A673 (cell line): ENCODE data around the gene KCNK2. TPM values are rescaled to one million over a fixed set of nuclear protein-coding genes. Genes with fewer than 3 reads are reported as not detected.

Experiments used
- BruUV-seq: library from RNA; stranded (reverse); fragments of 400-500 nt; replicated peaks from 2 replicates; lab custom pipeline; 2021; lab: Mats Ljungman, UMichigan
- CTCF ChIA-PET: fragments of 300-600 bp; sonication (Branson Sonifier 250); formaldehyde crosslinking; loops from one replicate; lab custom pipeline; 2022; ENCODE audit warnings: antibody characterized with exemption; lab: Charles Lee
- POLR2A ChIA-PET: fragments of 300-600 bp; sonication (Branson Sonifier 250); formaldehyde crosslinking; loops from one replicate; lab custom pipeline; 2022; ENCODE audit warnings: antibody characterized with exemption; ENCODE audit not compliant: low non-redundant PET; lab: Charles Lee
- DNase-seq: peaks from one replicate; pipeline ENCODE4 v3.0.0-alpha.2; 2015; ENCODE audit warnings: low spot score
- H3K27ac ChIP-seq: fragments of 200-600 bp; sonication (generic); 2 replicates; pipeline ENCODE4 v1.5.1; 2016; ENCODE audit warnings: mixed run types, low read depth, mild to moderate bottlenecking, mixed read lengths, antibody characterized with exemption, low read length; ENCODE audit not compliant: poor library complexity, severe bottlenecking
- H3K27me3 ChIP-seq: fragments of 200-600 bp; sonication (generic); replicated peaks from 2 replicates; pipeline ENCODE4 v1.6.1; 2017; ENCODE audit warnings: mixed run types, low read depth, mild to moderate bottlenecking, mixed read lengths, antibody characterized with exemption, low read length; ENCODE audit not compliant: insufficient read depth, poor library complexity
- H3K36me3 ChIP-seq: fragments of 200-600 bp; sonication (generic); 2 replicates; pipeline ENCODE4 v1.6.1; 2016; ENCODE audit warnings: mixed run types, mild to moderate bottlenecking, mixed read lengths, antibody characterized with exemption, low read length; ENCODE audit not compliant: insufficient read depth, poor library complexity, severe bottlenecking
- H3K4me1 ChIP-seq: fragments of 200-600 bp; sonication (generic); 2 replicates; pipeline ENCODE4 v1.6.1; 2017; ENCODE audit warnings: mixed run types, mild to moderate bottlenecking, mixed read lengths, antibody characterized with exemption, low read length; ENCODE audit not compliant: insufficient read depth, poor library complexity, severe bottlenecking
- H3K4me3 ChIP-seq: fragments of 200-600 bp; sonication (generic); 2 replicates; pipeline ENCODE4 v1.5.1; 2016; ENCODE audit warnings: low read depth, mixed run types, mild to moderate bottlenecking, mixed read lengths, low read length; ENCODE audit not compliant: poor library complexity, severe bottlenecking
- H3K9me3 ChIP-seq: fragments of 200-600 bp; sonication (generic); 2 replicates; pipeline ENCODE4 v1.6.1; 2016; ENCODE audit warnings: mixed run types, low read depth, mild to moderate bottlenecking, mixed read lengths, antibody characterized with exemption, low read length; ENCODE audit not compliant: poor library complexity, severe bottlenecking
- EZH2 ChIP-seq: fragments of 200-600 bp; sonication (generic); IDR thresholded peaks from 2 replicates; pipeline ENCODE4 v1.6.1; 2017; ENCODE audit warnings: borderline replicate concordance, low read depth, mild to moderate bottlenecking, mixed read lengths, antibody characterized with exemption, low read length; ENCODE audit not compliant: poor library complexity, severe bottlenecking
- intact Hi-C: fragments of 100-400 bp; cut with micrococcal nuclease; formaldehyde crosslinking; loops from one replicate; pipeline ENCODE4 v1.10.0; 2022; ENCODE audit not compliant: unreplicated experiment
- total RNA-seq: library from RNA; stranded (reverse); gene quantifications from 2 replicates; pipeline ENCODE4 v1.2.3, GENCODE V29; 2021
- TF ChIP-seq, protein P1 (sequence below): fragments of 300-800, 200-600 bp; sonication (generic); conservative IDR thresholded peaks from 2 replicates; pipeline ENCODE4 v1.5.1; 2017; ENCODE audit warnings: low read depth, mild to moderate bottlenecking, antibody characterized with exemption, low read length, moderate library complexity, mixed read lengths

KCNK2 gene
- total RNA-seq, 1 experiment from 2014 or later: not detected

GRCh38 chr1:215101511-215101910 is 19.0 kb downstream of the KCNK2 start:
- no TSS peak for BruUV-seq
- TF ChIP-seq, protein P1, sequence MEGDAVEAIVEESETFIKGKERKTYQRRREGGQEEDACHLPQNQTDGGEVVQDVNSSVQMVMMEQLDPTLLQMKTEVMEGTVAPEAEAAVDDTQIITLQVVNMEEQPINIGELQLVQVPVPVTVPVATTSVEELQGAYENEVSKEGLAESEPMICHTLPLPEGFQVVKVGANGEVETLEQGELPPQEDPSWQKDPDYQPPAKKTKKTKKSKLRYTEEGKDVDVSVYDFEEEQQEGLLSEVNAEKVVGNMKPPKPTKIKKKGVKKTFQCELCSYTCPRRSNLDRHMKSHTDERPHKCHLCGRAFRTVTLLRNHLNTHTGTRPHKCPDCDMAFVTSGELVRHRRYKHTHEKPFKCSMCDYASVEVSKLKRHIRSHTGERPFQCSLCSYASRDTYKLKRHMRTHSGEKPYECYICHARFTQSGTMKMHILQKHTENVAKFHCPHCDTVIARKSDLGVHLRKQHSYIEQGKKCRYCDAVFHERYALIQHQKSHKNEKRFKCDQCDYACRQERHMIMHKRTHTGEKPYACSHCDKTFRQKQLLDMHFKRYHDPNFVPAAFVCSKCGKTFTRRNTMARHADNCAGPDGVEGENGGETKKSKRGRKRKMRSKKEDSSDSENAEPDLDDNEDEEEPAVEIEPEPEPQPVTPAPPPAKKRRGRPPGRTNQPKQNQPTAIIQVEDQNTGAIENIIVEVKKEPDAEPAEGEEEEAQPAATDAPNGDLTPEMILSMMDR: no peak
- TF ChIP-seq EZH2: no peak
- H3K27ac ChIP-seq: no peak overlapping the region
- no peak for DNase-seq
- H3K9me3 ChIP-seq: no peaks in the 10 kb centered on the region
- no peak overlapping the region for H3K4me3 ChIP-seq
- ChIA-PET CTCF (no interaction called here), POLR2A (no interaction called here)
- H3K27me3 ChIP-seq: peaks cover 28% of the 10 kb centered on the region
- no peaks in the 10 kb centered on the region for H3K36me3 ChIP-seq
- intact Hi-C loops: no loop called here
- no peaks in the 10 kb centered on the region for H3K4me1 ChIP-seq

GRCh38 chr1:215104283-215104682 is 21.7 kb downstream of the KCNK2 start:
- no TSS peak for BruUV-seq
- CTCF ChIA-PET: no interaction called here
- DNase-seq: no peak
- intact Hi-C loops: no loop called here
- Histone ChIP-seq H3K9me3 (no peaks in the 10 kb centered on the region), H3K4me1 (no peaks in the 10 kb centered on the region), H3K36me3 (no peaks in the 10 kb centered on the region), H3K27ac (no peak overlapping the region), H3K4me3 (no peak overlapping the region), H3K27me3 (peaks cover 15% of the 10 kb centered on the region)
- no peak for TF ChIP-seq EZH2
- POLR2A ChIA-PET: no interaction called here

DNA sequence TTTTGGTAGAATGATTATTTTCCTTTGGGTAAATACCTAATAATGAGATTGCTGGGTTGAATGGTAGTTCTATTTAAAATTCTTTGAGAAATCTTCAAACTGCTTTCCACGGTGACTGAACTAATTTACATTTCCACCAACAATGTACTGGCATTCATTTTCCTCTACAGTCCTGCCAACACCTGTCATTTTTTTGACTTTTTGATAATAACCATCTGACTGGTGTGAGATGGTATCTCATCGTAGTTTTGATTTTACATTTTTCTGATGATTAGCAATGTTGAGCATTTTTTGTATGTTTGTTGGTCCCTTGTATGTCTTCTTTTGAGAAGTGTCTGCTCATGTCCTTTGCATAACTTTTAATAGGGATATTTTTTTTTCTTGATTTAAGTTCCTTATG is 23.5 kb downstream of the KCNK2 start:
- BruUV-seq: no TSS peak
- Histone ChIP-seq H3K4me1 (no peaks in the 10 kb centered on the region), H3K36me3 (no peaks in the 10 kb centered on the region), H3K9me3 (no peaks in the 10 kb centered on the region), H3K27ac (no peak overlapping the region), H3K4me3 (no peak overlapping the region), H3K27me3 (peaks cover 6% of the 10 kb centered on the region)
- DNase-seq: no peak
- POLR2A ChIA-PET: no interaction called here
- CTCF ChIA-PET: no interaction called here
- no peak for TF ChIP-seq EZH2
- TF ChIP-seq, protein P1: no peak
- intact Hi-C loops: no loop called here

DNA sequence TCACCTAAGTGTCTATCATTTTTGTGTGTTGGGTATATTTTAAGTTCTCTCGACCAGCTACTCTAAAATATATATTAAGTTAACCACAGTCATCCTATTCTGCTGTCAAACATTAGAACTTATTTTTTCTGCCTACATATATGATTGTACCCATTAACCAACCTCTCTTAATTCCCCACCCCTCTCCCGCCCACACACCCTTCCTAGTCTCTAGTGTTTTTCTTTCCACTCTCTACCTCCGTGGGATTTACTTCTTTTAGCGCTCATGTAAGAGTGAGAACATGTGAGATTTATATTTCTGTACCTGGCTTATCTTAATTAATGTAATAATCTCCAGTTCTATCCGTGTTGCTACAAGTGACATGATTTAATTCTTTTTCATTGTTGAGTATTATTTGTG is 26.6 kb downstream of the KCNK2 start:
- Histone ChIP-seq H3K36me3 (no peaks in the 10 kb centered on the region), H3K4me3 (no peak overlapping the region), H3K27ac (no peak overlapping the region), H3K4me1 (no peaks in the 10 kb centered on the region), H3K9me3 (no peaks in the 10 kb centered on the region), H3K27me3 (no peaks in the 10 kb centered on the region)
- BruUV-seq: no TSS peak
- intact Hi-C loops: no loop called here
- ChIA-PET CTCF (no interaction called here), POLR2A (no interaction called here)
- no peak for TF ChIP-seq EZH2
- TF ChIP-seq, protein P1: no peak
- DNase-seq: no peak
